AG09309 (cell line): Measurements from ENCODE around the gene EYA3.

Source experiments
- DNase-seq: peaks from one replicate; pipeline ENCODE4 v3.0.0-alpha.2; 2010; ENCODE audit warnings: low read depth
- H3K4me3 ChIP-seq: 2 replicates; pipeline ENCODE4 v1.5.1; 2011; ENCODE audit warnings: mild to moderate bottlenecking, low read depth, low read length, moderate library complexity; ENCODE audit not compliant: control insufficient read depth
- TF ChIP-seq, protein P1 (sequence below): IDR thresholded peaks from 2 replicates; pipeline ENCODE4 v1.5.1; 2011; ENCODE audit warnings: mild to moderate bottlenecking, low read depth, low read length, inconsistent platforms; ENCODE audit not compliant: insufficient read depth, control insufficient read depth; ENCODE audit errors: missing control alignments

The EYA3 gene

DNA sequence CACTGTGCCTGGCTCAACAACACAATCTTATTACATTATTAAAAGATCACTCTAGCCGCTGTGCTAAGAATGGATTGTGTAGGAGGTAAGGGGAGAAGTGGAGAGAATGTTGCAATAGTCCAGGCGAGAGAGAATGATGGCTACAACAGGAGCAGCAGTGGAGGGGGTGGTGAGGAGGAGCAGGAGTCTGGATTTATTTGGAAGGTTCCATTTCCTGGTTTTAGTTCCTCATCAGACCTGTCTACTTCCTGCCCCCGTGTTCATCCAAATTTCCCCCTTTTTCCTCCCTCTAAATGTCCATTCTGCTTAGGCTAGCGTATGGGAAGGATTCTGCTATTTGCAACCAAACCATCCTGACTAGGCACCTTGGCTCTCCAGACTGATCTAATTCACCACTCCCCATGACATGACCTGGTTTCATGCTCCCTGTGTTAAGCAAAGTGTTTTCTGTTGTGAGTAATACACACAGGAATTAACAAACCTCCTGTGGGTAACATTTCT lies 35.1 kb upstream of the EYA3 start:
- TF ChIP-seq, protein P1, sequence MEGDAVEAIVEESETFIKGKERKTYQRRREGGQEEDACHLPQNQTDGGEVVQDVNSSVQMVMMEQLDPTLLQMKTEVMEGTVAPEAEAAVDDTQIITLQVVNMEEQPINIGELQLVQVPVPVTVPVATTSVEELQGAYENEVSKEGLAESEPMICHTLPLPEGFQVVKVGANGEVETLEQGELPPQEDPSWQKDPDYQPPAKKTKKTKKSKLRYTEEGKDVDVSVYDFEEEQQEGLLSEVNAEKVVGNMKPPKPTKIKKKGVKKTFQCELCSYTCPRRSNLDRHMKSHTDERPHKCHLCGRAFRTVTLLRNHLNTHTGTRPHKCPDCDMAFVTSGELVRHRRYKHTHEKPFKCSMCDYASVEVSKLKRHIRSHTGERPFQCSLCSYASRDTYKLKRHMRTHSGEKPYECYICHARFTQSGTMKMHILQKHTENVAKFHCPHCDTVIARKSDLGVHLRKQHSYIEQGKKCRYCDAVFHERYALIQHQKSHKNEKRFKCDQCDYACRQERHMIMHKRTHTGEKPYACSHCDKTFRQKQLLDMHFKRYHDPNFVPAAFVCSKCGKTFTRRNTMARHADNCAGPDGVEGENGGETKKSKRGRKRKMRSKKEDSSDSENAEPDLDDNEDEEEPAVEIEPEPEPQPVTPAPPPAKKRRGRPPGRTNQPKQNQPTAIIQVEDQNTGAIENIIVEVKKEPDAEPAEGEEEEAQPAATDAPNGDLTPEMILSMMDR: no peak
- no peak for DNase-seq
- no peak overlapping the region for H3K4me3 ChIP-seq

DNA sequence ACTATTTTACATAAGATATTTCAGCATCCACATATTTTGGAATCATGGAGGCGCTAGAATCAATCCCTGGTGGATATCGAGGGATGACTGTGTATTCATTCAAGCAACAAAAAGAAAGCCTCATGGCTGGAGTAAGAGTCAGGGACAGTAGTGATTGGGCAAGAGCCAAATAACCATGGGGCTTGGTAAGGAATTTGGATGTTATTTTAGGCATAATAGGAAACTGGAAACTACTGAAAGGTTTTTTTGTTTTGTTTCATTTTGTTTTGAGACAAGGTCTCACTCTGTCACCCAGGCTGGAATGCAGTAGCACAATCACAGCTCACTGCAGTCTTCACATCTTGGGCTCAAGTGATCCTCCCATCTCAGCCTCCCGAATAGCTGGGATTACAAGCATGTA lies 33.8 kb upstream of the EYA3 start:
- DNase-seq: no peak
- H3K4me3 ChIP-seq: no peak overlapping the region
- TF ChIP-seq, protein P1: no peak

DNA sequence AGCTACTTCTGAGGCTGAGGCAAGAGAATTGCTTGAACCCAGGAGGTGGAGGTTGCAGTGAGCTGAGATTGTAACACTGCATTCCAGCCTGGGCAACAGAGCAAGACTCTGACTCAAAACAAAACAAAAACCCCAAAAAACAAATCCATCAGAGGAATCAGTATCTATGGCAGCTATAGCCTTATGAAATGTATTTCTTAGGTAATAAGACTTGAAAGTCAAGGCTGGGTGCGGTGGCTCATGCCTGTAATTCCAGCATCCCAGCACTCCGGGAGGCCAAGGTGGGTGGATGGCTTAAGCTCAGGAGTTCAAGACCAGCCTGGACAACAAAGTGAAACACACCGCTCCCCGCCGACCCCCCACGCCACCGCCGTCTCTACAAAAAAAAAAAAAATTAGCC lies 31.1 kb upstream of the EYA3 start:
- TF ChIP-seq, protein P1: no peak
- H3K4me3 ChIP-seq: no peak overlapping the region
- no peak for DNase-seq

DNA sequence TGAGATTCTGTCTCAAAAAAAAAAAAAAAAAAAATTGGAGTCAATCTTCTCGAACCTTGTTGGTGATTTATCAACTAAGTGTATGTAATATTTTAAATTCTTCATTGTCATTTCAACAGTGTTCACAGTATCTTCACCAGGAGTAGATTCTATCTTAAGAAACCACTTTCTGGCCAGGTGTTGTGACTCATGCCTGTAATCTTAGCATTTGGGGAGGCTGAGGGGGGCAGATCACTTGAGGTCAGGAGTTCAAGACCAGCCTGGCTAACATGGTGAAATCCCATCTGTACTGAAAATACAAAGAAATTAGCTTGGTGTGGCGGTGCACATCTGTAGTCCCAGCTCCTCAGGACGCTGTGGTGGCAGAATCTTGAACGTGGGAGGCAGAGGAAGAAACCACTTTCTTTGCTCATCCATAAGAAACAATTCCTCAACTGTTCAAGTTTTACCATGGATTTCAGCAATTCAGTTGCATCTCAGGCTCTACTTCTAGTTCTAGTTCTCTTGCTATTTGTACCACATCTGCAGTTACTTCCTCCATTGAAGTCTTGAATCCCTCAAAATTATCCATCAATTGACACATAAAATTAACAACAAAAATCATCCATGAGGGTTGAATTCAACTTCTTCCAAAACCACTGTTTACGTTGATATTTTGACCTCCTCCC lies 30.4 kb upstream of the EYA3 start:
- TF ChIP-seq, protein P1: no peak
- DNase-seq: no peak
- no peak overlapping the region for H3K4me3 ChIP-seq

DNA sequence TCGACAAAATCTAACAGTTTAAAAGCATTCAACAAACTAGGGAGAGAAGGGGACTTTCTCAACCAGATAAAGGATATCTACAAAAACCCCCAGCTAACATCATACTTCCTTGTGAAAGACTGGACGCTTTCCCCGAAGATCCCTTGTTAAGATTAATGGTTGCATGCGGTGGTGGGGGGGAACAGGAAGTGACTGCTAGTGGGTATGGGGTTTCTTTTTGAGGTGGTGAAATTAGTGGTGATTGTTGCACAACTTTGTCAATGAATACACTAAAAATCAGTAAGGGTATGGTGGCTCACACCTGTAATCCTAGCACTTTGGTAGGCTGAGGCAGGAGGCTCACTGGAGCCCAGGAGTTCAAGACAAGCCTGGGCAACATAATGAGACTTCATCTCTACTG lies 26.9 kb upstream of the EYA3 start:
- H3K4me3 ChIP-seq: no peak overlapping the region
- no peak for DNase-seq
- TF ChIP-seq, protein P1: no peak

DNA sequence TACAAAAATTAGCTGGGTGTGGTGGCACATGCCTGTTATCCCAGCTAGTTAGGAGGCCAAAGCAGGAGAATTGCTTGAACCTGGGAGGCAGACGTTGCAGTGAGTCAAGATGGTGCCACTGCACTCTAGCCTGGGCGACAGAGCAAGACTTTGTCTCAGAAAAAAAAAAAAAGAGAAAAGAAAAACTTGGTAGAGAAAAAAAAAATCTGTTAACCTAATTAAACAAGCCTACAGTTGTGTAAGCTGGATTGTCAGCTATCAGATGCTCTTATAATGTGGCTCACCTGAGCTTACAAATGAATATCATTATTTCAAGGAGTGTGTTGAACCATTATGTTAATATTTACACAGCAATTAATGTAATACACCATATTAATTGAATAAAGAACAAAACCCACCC lies 26.4 kb upstream of the EYA3 start:
- no peak overlapping the region for H3K4me3 ChIP-seq
- no peak for DNase-seq
- TF ChIP-seq, protein P1: no peak
